H9 (cell line): ENCODE results near the gene CCR1. TPM values are rescaled to one million over a fixed set of nuclear protein-coding genes. Genes with fewer than 3 reads are reported as not detected.

Experiments
- DNase-seq: peaks from one replicate; pipeline ENCODE4 v3.0.0-alpha.2; 2017
- H2AFZ ChIP-seq: one replicate; pipeline ENCODE4 v1.6.1; 2013; ENCODE audit warnings: mild to moderate bottlenecking, low read length, control low read depth, moderate library complexity
- H2AK5ac ChIP-seq: 2 replicates; pipeline ENCODE4 v1.6.1; 2013; ENCODE audit warnings: low read length, control low read depth, mixed read lengths; ENCODE audit not compliant: insufficient read length
- H2BK120ac ChIP-seq: one replicate; pipeline ENCODE4 v1.6.1; 2013; ENCODE audit warnings: low read depth, mild to moderate bottlenecking, low read length, control low read depth, inconsistent platforms; ENCODE audit not compliant: poor library complexity, severe bottlenecking
- H2BK12ac ChIP-seq: 2 replicates; pipeline ENCODE4 v1.6.1; 2013; ENCODE audit warnings: low read length, control low read depth, mixed read lengths, low read depth; ENCODE audit not compliant: insufficient read length
- H2BK15ac ChIP-seq: 2 replicates; pipeline ENCODE4 v1.6.1; 2013; ENCODE audit warnings: low read depth, low read length, control low read depth
- H2BK20ac ChIP-seq: one replicate; pipeline ENCODE4 v1.6.1; 2013; ENCODE audit warnings: low read depth, mild to moderate bottlenecking, low read length, control low read depth, inconsistent platforms; ENCODE audit not compliant: poor library complexity, severe bottlenecking
- H2BK5ac ChIP-seq: 2 replicates; pipeline ENCODE4 v1.6.1; 2013; ENCODE audit warnings: low read length, control low read depth, mixed read lengths; ENCODE audit not compliant: insufficient read length
- H3K14ac ChIP-seq: 2 replicates; pipeline ENCODE4 v1.6.1; 2013; ENCODE audit warnings: low read length, control low read depth; ENCODE audit not compliant: insufficient read depth
- H3K18ac ChIP-seq: 2 replicates; pipeline ENCODE4 v1.6.1; 2013; ENCODE audit warnings: low read depth, mild to moderate bottlenecking, mixed read lengths, low read length, control low read depth; ENCODE audit not compliant: insufficient read length
- H3K23ac ChIP-seq: 2 replicates; pipeline ENCODE4 v1.6.1; 2013; ENCODE audit warnings: low read length, control low read depth, mixed read lengths, low read depth; ENCODE audit not compliant: insufficient read length
- H3K23me2 ChIP-seq: 2 replicates; pipeline ENCODE4 v1.6.1; 2013; ENCODE audit warnings: low read depth, mild to moderate bottlenecking, mixed read lengths, low read length, control low read depth; ENCODE audit not compliant: insufficient read length, poor library complexity, severe bottlenecking
- H3K27ac ChIP-seq: 2 replicates; pipeline ENCODE4 v1.5.1; 2013; ENCODE audit warnings: low read length, control low read depth, mixed read lengths, low read depth; ENCODE audit not compliant: insufficient read length
- H3K27me3 ChIP-seq: 2 replicates; pipeline ENCODE4 v1.6.1; 2013; ENCODE audit warnings: low read length, control low read depth, inconsistent platforms; ENCODE audit not compliant: insufficient read depth
- H3K4ac ChIP-seq: 2 replicates; pipeline ENCODE4 v1.6.1; 2013; ENCODE audit warnings: low read depth, mild to moderate bottlenecking, control low read depth, inconsistent platforms, low read length, moderate library complexity
- H3K4me1 ChIP-seq: 2 replicates; pipeline ENCODE4 v1.6.1; 2013; ENCODE audit warnings: low read length, control low read depth, inconsistent platforms; ENCODE audit not compliant: insufficient read depth
- H3K4me2 ChIP-seq: 2 replicates; pipeline ENCODE4 v1.6.1; 2013; ENCODE audit warnings: low read length, control low read depth, mixed read lengths; ENCODE audit not compliant: insufficient read length, insufficient read depth
- H3K56ac ChIP-seq: 2 replicates; pipeline ENCODE4 v1.6.1; 2013; ENCODE audit warnings: low read depth, mild to moderate bottlenecking, mixed read lengths, low read length, control low read depth; ENCODE audit not compliant: insufficient read length
- H3K79me1 ChIP-seq: 2 replicates; pipeline ENCODE4 v1.6.1; 2013; ENCODE audit warnings: low read depth, mild to moderate bottlenecking, moderate library complexity, low read length, control low read depth, inconsistent platforms; ENCODE audit not compliant: insufficient read depth, poor library complexity, severe bottlenecking
- H3K79me2 ChIP-seq: 2 replicates; pipeline ENCODE4 v1.6.1; 2013; ENCODE audit warnings: low read length, control low read depth, inconsistent platforms; ENCODE audit not compliant: insufficient read depth
- H3K9ac ChIP-seq: 2 replicates; pipeline ENCODE4 v1.6.1; 2013; ENCODE audit warnings: low read length, control low read depth, mixed read lengths; ENCODE audit not compliant: insufficient read length; ENCODE audit errors: extremely low read depth
- H3K9me3 ChIP-seq: one replicate; pipeline ENCODE4 v1.6.1; 2013; ENCODE audit warnings: low read depth, low read length, inconsistent platforms; ENCODE audit not compliant: control insufficient read depth
- H3T11ph ChIP-seq: one replicate; pipeline ENCODE4 v1.6.1; 2013; ENCODE audit warnings: mild to moderate bottlenecking, low read length, control low read depth, inconsistent platforms
- H4K20me1 ChIP-seq: one replicate; pipeline ENCODE4 v1.6.1; 2013; ENCODE audit not compliant: control insufficient read depth, insufficient read length, insufficient read depth
- H4K5ac ChIP-seq: 2 replicates; pipeline ENCODE4 v1.6.1; 2013; ENCODE audit warnings: low read depth, mild to moderate bottlenecking, mixed read lengths, low read length, control low read depth; ENCODE audit not compliant: insufficient read length
- H4K8ac ChIP-seq: replicated peaks from 2 replicates; pipeline ENCODE4 v1.6.1; 2013; ENCODE audit warnings: low read length, control low read depth, mixed read lengths, low read depth; ENCODE audit not compliant: insufficient read length
- H4K91ac ChIP-seq: 2 replicates; pipeline ENCODE4 v1.6.1; 2013; ENCODE audit warnings: low read depth, mild to moderate bottlenecking, moderate library complexity, mixed read lengths, low read length, control low read depth; ENCODE audit not compliant: insufficient read length
- H3K27ac Mint-ChIP-seq, 3 experiments: 2 replicates in 2 of 3; 3 replicates in 1 of 3; pipeline ENCODE4 v1.8.0; 2020 to 2021; ENCODE audit warnings: mixed read lengths in 3 of 3, mild to moderate bottlenecking in 1 of 3, moderate library complexity in 1 of 3
- H3K27me3 Mint-ChIP-seq: 2 replicates; pipeline ENCODE4 v1.8.0; 2021; ENCODE audit warnings: low read depth, mild to moderate bottlenecking, moderate library complexity, mixed read lengths
- H3K36me3 Mint-ChIP-seq, 3 experiments: 2 replicates in 2 of 3; 3 replicates in 1 of 3; pipeline ENCODE4 v1.8.0; 2020 to 2021; ENCODE audit warnings: low read depth in 3 of 3, mixed read lengths in 3 of 3; ENCODE audit not compliant: insufficient read depth in 1 of 3
- H3K4me1 Mint-ChIP-seq, 2 experiments: 2 replicates each; pipeline ENCODE4 v1.8.0; 2020; ENCODE audit warnings: mixed read lengths in 2 of 2
- H3K4me3 Mint-ChIP-seq, 2 experiments: 2 replicates in 1 of 2; 3 replicates in 1 of 2; pipeline ENCODE4 v1.8.0; 2020 to 2021; ENCODE audit warnings: mild to moderate bottlenecking in 2 of 2, mixed read lengths in 2 of 2, moderate library complexity in 1 of 2
- H3K9me3 Mint-ChIP-seq, 2 experiments: 2 replicates in 1 of 2; 3 replicates in 1 of 2; pipeline ENCODE4 v1.8.0; 2020; ENCODE audit warnings: mild to moderate bottlenecking in 2 of 2, mixed read lengths in 2 of 2, moderate library complexity in 1 of 2
- WGBS: extraction: QIAGEN DNeasy Blood & Tissue Kit; methylation state at CpG from one replicate; pipeline ENCODE4 v1.1.7; 2013; ENCODE audit warnings: missing lambda C conversion rate, low lambda C conversion rate, mixed read lengths; ENCODE audit not compliant: insufficient read length; ENCODE audit errors: extremely low coverage; 5-methylcytosine and 5-hydroxymethylcytosine counted together
- total RNA-seq: library from RNA; stranded (reverse); gene quantifications from 2 replicates; pipeline ENCODE4 v1.2.1, GENCODE V29; 2021
- TF ChIP-seq, protein P1 (sequence below): fragments of 200-600 bp; sonication (generic); conservative IDR thresholded peaks from 3 replicates; pipeline ENCODE4 v1.8.0; 2021; ENCODE audit warnings: antibody characterized with exemption, mild to moderate bottlenecking

CCR1 gene
- total RNA-seq, 1 experiment from 2014 or later = not detected

DNA sequence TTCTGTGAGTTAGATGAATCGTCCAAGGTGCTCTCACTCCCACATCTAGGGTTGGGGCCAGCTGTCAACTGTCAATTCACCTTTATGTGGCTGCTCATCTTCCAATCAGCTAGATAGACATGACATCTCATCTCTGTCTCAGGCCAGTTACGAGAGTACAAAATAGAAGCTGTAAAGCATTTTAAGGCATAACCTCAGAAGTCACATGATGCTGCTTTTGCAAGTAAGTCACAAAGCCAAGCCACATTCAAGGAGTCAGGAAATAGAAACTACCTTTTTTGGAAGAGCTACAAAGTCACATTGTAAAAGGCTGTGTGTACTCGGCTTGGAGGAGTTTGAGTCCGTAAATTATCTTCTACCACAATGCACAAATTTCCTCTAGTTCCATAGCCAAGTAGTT is 5.1 kb upstream of the CCR1 start:
- H2AK5ac ChIP-seq = no peak overlapping the region
- H3K36me3 Mint-ChIP-seq = no peaks in the 10 kb centered on the region

More for the DNA sequence above, 5.1 kb upstream of the CCR1 start:
- H3K79me1 ChIP-seq = no peaks in the 10 kb centered on the region
- H4K5ac ChIP-seq = no peak overlapping the region
- no peak overlapping the region for H2BK12ac ChIP-seq
- H3K4me1 ChIP-seq = no peaks in the 10 kb centered on the region
- no peak overlapping the region for H3K4ac ChIP-seq
- H2BK120ac ChIP-seq = no peak overlapping the region
- H2BK15ac ChIP-seq = no peak overlapping the region
- no peaks in the 10 kb centered on the region for H3K9me3 ChIP-seq
- no peaks in the 10 kb centered on the region; a peak in 1 of 5 replicates for H3K9me3 Mint-ChIP-seq
- WGBS = no CpG with 5 or more reads among the region's 4 CpGs
- H3K14ac ChIP-seq = no peak overlapping the region
- peaks cover 0 to 7% of the 10 kb centered on the region in 2 experiments for H3K4me1 Mint-ChIP-seq
- H2AFZ ChIP-seq = no peak overlapping the region
- no peak for DNase-seq
- no peak overlapping the region for H4K8ac ChIP-seq
- H3T11ph ChIP-seq = no peak overlapping the region
- H3K4me2 ChIP-seq = no peak overlapping the region
- no peaks in the 10 kb centered on the region for H3K79me2 ChIP-seq
- no peaks in the 10 kb centered on the region for H3K27me3 ChIP-seq
- H3K27ac ChIP-seq = no peak overlapping the region
- no peak overlapping the region for H3K56ac ChIP-seq
- no peak overlapping the region for H3K4me3 Mint-ChIP-seq
- TF ChIP-seq, protein P1, sequence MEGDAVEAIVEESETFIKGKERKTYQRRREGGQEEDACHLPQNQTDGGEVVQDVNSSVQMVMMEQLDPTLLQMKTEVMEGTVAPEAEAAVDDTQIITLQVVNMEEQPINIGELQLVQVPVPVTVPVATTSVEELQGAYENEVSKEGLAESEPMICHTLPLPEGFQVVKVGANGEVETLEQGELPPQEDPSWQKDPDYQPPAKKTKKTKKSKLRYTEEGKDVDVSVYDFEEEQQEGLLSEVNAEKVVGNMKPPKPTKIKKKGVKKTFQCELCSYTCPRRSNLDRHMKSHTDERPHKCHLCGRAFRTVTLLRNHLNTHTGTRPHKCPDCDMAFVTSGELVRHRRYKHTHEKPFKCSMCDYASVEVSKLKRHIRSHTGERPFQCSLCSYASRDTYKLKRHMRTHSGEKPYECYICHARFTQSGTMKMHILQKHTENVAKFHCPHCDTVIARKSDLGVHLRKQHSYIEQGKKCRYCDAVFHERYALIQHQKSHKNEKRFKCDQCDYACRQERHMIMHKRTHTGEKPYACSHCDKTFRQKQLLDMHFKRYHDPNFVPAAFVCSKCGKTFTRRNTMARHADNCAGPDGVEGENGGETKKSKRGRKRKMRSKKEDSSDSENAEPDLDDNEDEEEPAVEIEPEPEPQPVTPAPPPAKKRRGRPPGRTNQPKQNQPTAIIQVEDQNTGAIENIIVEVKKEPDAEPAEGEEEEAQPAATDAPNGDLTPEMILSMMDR = no peak
- H3K23ac ChIP-seq = no peak overlapping the region
- H2BK5ac ChIP-seq = no peak overlapping the region
- no peaks in the 10 kb centered on the region for H4K20me1 ChIP-seq
- H4K91ac ChIP-seq = no peak overlapping the region
- H3K23me2 ChIP-seq = no peaks in the 10 kb centered on the region
- H3K27ac Mint-ChIP-seq = no peak overlapping the region
- H3K18ac ChIP-seq = no peak overlapping the region
- H3K27me3 Mint-ChIP-seq = no peaks in the 10 kb centered on the region; the same call in 1 of the 2 replicates
- H3K9ac ChIP-seq = no peak overlapping the region
- no peak overlapping the region for H2BK20ac ChIP-seq
